ENCODE data around the gene BCL2L13.
"Not testable (repeated sequence)": the region's sequence is repeated elsewhere in the genome, so short reads cannot be mapped to it uniquely, and the experiment has no call there.

Gene BCL2L13

DNA sequence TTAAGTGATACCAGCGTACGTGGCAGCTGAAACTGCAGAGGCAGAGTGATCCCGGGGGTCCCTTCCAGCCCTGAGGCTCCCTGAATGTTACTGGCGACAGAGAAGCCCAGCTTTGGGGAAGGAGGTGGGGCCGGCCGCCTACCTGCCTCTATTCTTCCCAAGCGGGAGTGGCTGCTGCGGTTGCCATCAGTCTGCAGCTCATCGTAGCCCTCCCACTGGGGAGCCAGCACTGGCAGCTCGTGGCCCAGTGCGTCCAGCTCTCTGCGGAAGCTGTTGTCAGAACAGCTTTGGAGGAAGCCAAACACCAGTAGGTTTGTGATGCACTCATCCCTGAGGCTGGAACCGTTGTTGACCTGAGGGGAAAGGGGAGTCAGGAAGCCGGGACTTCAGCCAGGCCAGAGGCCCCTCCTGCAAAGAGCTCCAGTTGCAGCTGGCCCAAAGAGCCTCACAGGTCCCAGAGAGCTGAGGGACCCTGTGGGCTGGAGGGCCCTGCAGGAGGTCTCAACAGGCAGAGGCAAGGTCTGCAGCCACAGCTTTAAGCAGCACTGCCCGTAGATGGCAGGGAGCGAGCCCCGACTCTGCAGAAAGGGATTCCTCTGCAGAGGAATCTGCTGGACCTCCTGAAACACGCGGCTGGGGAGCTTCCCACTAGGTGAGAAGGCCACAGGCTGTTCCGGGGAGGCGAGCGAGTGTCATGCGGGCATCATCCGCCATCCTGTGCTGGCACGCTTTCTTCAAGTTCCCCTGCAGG lies 105.3 kb downstream of the BCL2L13 start:
- no peak for ATAC-seq
- no peaks in the 10 kb centered on the region for H3K36me3 Mint-ChIP-seq
- H3K27ac Mint-ChIP-seq, result peak overlapping the region; percentile 45

DNA sequence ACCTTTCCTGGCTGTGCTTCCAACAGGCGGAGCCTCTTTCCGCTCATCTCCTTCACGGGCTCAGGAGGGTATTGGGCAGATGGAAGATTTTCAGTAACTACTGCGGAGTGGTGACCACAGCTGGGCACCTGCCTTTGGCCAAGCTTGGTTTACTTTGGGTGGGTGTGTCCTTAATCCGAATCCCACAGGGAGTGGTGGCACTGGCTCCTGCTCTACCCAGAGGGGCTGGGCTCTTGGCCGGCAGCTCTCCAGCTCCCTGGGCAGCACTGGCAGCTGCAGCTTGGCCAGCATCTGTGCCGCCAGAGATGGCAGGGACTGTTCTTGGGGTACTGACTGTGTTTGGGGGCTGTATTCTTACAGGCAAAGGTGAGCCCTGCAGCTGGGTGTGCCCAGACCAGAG lies 105.9 kb downstream of the BCL2L13 start:
- H3K9me3 Mint-ChIP-seq, result no peaks in the 10 kb centered on the region
- ATAC-seq (no peak), DNase-seq (ENCODE audit: low spot score in 2 of 2) (no peak)
- H3K36me3 Mint-ChIP-seq, result no peaks in the 10 kb centered on the region
- no peak overlapping the region for H3K4me3 Mint-ChIP-seq
- peak overlapping the region; percentile 45 for H3K27ac Mint-ChIP-seq
- H3K4me1 Mint-ChIP-seq, result peaks cover 11% of the 10 kb centered on the region

More for the DNA sequence above, 105.3 kb downstream of the BCL2L13 start:
- H3K4me1 Mint-ChIP-seq, result peaks cover 11% of the 10 kb centered on the region
- no peaks in the 10 kb centered on the region for H3K9me3 Mint-ChIP-seq
- no peak for DNase-seq (ENCODE audit: low spot score in 2 of 2)
- H3K4me3 Mint-ChIP-seq, result no peak overlapping the region

DNA sequence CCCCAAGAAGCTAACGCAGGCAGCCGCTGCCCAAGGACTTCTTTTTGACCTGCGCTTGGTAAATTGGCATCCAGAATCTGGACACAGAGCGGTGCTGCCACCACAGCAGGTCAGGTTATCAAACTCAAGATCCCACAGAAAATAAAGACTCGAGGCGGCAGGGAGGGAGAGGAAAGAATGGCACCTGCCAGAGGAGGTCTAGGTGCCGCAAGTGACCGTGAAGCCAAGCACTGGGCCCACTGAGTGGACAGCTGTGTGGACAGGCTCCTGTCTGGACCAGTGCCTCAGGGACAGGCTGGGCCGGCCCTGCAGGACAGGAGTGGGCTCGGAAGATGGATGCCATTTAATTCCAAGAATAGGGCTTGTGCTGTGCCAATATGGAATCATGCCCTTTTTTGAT lies 108.4 kb downstream of the BCL2L13 start:
- Mint-ChIP-seq H3K27ac (no peak overlapping the region), H3K4me1 (peaks cover 8% of the 10 kb centered on the region), H3K36me3 (no peaks in the 10 kb centered on the region), H3K4me3 (no peak overlapping the region), H3K9me3 (no peaks in the 10 kb centered on the region)
- ATAC-seq, result no peak
- DNase-seq (ENCODE audit: low spot score in 2 of 2), result no peak

DNA sequence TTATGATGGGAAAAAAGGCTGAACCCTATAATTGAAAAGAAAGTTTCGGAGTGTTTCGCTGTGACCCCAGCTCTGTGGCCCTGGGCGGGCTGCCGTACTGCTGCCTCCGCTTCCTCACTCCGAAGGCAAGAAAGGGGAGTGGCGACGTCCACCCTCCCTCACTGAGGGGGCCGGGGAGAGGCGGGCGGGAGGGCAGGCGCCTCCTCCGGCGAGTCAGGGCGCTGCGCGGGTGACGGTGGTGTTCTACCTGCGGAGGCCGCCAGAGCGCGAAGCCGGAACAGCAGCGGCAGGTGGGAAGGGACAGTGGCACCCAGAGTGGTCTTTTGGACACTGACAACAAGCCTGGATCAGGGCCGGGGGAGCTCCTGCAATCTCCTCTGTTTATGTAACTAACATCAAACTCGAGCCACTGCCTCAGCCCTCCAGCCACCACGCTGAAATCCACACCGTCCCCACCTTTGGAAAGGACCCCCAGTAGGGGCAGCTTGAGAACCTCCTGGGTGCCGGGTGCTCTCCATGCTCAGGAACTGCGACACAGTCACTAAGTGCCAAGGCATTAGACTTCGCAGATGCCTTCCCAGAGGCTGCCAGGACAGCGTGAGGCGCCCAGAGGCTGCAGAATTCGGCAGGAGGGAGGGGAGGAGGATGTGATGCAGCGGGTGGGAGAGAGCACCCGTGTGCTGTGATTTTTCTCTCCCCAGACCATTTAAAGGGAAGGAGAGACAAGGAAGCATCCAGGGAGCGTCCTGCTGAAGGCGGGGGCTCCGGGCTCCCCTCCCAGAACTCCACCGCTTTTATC lies 110.2 kb downstream of the BCL2L13 start:
- Mint-ChIP-seq H3K4me1 (no peaks in the 10 kb centered on the region), H3K9me3 (no peaks in the 10 kb centered on the region), H3K27ac (no peak overlapping the region), H3K4me3 (no peak overlapping the region), H3K36me3 (no peaks in the 10 kb centered on the region)
- ATAC-seq (no peak), DNase-seq (ENCODE audit: low spot score in 2 of 2) (no peak)

GRCh38 chr22:17749605-17750395 lies 111.2 kb downstream of the BCL2L13 start:
- ATAC-seq (no peak), DNase-seq (ENCODE audit: low spot score in 2 of 2) (no peak)
- H3K27ac Mint-ChIP-seq, result no peak overlapping the region
- H3K9me3 Mint-ChIP-seq, result no peaks in the 10 kb centered on the region
- H3K4me1 Mint-ChIP-seq, result peaks cover 7% of the 10 kb centered on the region
- no peak overlapping the region for H3K4me3 Mint-ChIP-seq
- H3K36me3 Mint-ChIP-seq, result no peaks in the 10 kb centered on the region

DNA sequence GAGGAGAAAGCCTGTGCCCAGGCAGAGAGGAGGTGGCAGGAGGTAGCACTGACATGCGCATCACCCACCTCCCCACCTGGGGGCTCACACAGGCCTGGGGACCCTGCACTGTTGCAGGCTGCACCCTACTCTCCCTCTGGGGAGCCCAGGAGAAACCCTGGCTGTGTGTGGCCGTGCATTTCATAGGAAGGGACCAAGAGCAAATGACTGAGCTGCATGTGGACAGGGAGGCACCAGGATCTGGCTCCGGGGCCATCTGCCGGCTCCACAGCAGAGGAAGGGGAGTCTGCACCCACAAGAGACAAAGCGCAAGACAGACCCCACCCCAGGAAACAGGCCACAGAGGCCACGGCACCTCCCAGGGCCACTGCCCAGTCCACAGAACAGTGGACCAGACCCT lies 113.0 kb downstream of the BCL2L13 start:
- Mint-ChIP-seq H3K36me3 (no peaks in the 10 kb centered on the region), H3K4me1 (peaks cover 12% of the 10 kb centered on the region), H3K27ac (no peak overlapping the region), H3K9me3 (no peaks in the 10 kb centered on the region), H3K4me3 (no peak overlapping the region)
- DNase-seq (ENCODE audit: low spot score in 2 of 2) (no peak), ATAC-seq (no peak)

GRCh38 chr22:17753401-17753989 lies 114.9 kb downstream of the BCL2L13 start:
- DNase-seq (ENCODE audit: low spot score in 2 of 2), result no peak
- H3K27ac Mint-ChIP-seq, result no peak overlapping the region

DNA sequence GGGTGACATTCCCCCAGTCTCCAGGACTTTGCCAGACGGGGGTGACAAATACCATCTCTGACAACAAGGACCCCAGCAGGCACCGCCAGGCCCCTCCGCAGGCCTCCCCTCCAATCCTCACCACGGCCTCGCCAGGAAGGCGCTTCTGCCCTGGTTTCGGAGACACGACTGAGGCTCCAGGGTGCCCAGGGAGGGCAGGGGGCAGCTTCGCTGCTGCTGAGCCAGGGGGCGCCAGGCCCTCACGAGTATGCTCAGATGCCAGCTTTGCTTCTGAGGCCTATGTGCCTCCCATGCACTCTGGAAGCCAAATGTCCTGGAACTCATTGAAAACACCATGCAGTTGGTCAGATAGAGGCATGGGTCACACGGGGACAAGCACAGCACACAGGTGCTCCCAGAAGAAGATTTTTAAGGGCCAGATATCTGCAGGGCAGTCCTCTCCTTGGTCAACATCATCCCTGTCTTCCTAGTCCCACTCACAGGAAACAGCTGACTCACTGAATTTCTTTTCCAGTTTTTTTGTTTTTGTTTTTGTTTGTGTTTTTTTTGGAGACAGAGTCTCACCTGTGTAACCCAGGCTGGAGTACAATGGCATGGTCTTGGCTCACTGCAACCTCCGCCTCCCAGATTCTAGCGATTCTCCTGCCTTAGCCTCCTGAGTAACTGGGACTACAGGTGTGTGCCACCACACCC lies 115.8 kb downstream of the BCL2L13 start:
- H3K9me3 Mint-ChIP-seq, result no peaks in the 10 kb centered on the region
- ATAC-seq (peak; percentile 67), DNase-seq (ENCODE audit: low spot score in 2 of 2) (no peak)
- no peaks in the 10 kb centered on the region for H3K36me3 Mint-ChIP-seq
- peaks cover 19% of the 10 kb centered on the region for H3K4me1 Mint-ChIP-seq
- peak overlapping the region; percentile 26 for H3K27ac Mint-ChIP-seq
- H3K4me3 Mint-ChIP-seq, result no peak overlapping the region

More at GRCh38 chr22:17753401-17753989, 114.9 kb downstream of the BCL2L13 start:
- Mint-ChIP-seq H3K4me1 (peaks cover 16% of the 10 kb centered on the region), H3K9me3 (no peaks in the 10 kb centered on the region), H3K36me3 (no peaks in the 10 kb centered on the region), H3K4me3 (no peak overlapping the region)
- no peak for ATAC-seq

GRCh38 chr22:17761138-17761488 lies 122.6 kb downstream of the BCL2L13 start:
- H3K4me1 Mint-ChIP-seq, result peaks cover 24% of the 10 kb centered on the region
- no peak overlapping the region for H3K27ac Mint-ChIP-seq
- H3K4me3 Mint-ChIP-seq, result no peak overlapping the region
- H3K9me3 Mint-ChIP-seq, result no peaks in the 10 kb centered on the region
- ATAC-seq (no peak), DNase-seq (ENCODE audit: low spot score in 2 of 2) (no peak)
- H3K36me3 Mint-ChIP-seq, result peaks cover 6% of the 10 kb centered on the region

DNA sequence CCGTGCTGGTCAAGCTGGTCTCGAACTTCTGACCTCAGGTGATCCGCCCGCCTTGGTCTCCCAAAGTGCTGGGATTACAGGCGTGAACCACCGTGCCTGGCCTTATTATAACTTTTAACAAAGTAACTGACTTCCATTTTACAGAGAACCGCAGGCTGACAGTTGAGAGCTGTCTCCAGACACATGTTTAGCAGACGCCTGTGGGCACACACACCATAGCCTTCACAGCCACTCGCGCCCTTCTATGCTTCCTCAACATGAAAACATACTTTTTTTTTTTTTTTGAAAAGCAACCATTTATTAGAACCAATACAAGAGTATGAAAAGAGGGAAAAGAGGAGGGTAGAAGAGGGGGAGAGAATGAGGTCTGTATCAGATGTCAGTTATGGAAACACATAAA lies 124.9 kb downstream of the BCL2L13 start:
- not testable (repeated sequence) for H3K27ac Mint-ChIP-seq, H3K4me3 Mint-ChIP-seq

GRCh38 chr22:17764036-17764435 lies 125.5 kb downstream of the BCL2L13 start:
- Mint-ChIP-seq H3K4me1 (peaks cover 24% of the 10 kb centered on the region), H3K27ac (no peak overlapping the region), H3K9me3 (no peaks in the 10 kb centered on the region), H3K4me3 (no peak overlapping the region), H3K36me3 (peaks cover 14% of the 10 kb centered on the region)
- ATAC-seq (no peak), DNase-seq (ENCODE audit: low spot score in 2 of 2) (no peak)

More for the DNA sequence above, 124.9 kb downstream of the BCL2L13 start:
- not testable (repeated sequence) for DNase-seq (ENCODE audit: low spot score in 2 of 2); ATAC-seq; H3K9me3 Mint-ChIP-seq
- Mint-ChIP-seq H3K36me3 (peaks cover 14% of the 10 kb centered on the region), H3K4me1 (peaks cover 28% of the 10 kb centered on the region)

- not testable (repeated sequence) for DNase-seq (ENCODE audit: low spot score in 2 of 2); ATAC-seq; H3K27ac Mint-ChIP-seq; H3K9me3 Mint-ChIP-seq; H3K4me3 Mint-ChIP-seq
- peaks cover 14% of the 10 kb centered on the region for H3K36me3 Mint-ChIP-seq
- H3K4me1 Mint-ChIP-seq, result peaks cover 31% of the 10 kb centered on the region
These were observed 126.3 kb downstream of the BCL2L13 start for GRCh38 chr22:17764852-17765251.

DNA sequence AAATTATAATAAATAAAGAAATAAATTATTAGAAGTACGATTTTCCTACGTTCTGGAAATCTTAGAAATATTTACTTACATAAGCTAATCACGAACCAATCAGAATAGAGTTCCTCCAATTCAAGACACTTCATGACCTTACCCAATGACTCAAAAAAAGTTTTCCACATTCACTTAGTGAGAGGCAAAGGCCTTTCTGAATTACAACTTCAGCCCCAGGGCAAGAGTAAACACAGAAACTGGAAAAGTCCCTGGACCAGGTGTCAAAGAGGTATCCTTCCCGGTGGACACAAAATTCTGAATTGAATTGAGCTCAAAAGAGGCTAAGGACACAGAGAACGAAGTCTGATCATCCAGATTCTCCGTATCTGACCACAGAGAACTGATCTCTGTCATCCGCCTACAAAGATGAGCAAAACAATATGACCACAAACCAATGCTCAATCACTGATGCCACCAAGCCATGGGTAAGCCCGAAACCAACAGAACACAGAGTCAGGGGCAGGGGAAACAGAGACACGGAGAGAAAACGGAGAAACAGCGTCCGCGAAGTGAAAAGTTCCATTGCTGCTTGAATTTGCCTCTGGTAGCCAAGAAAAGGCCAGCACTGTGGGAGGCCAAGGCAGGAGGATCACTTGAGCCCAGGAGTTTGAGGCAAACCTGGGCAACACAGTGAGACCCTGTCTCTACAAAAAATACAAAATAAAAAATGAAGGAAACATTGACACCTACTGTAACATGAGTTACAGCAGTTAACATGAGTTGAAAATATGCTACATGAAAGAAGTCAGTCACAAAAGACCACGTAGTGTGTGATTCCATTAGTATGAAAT lies 128.9 kb downstream of the BCL2L13 start:
- H3K27ac Mint-ChIP-seq, result peak overlapping the region; percentile 57
- H3K36me3 Mint-ChIP-seq, result peaks cover 7% of the 10 kb centered on the region
- DNase-seq (ENCODE audit: low spot score in 2 of 2) (peak; percentile 48 to 82), ATAC-seq (peak; percentile 99)
- peaks cover 51% of the 10 kb centered on the region for H3K4me1 Mint-ChIP-seq
- H3K9me3 Mint-ChIP-seq, result no peaks in the 10 kb centered on the region
- peak overlapping the region; percentile 62 for H3K4me3 Mint-ChIP-seq

Data from stimulated activated effector memory CD8-positive, alpha-beta T cell treated with anti-CD3 and anti-CD28 coated beads, Interleukin-12 subunit alpha, Interleukin-12 subunit beta, amount 100 ng/mL, for 72 hours (primary cell).